GM19328 (cell line): ENCODE measurements around the gene MAPRE3.

Experiments
- ATAC-seq: cut with Tn5 transposase; IDR thresholded peaks from one replicate; pipeline ENCODE4 v1.9.1; 2021; ENCODE audit warnings: mild to moderate bottlenecking, moderate library complexity; ENCODE audit not compliant: unreplicated experiment

The MAPRE3 gene

GRCh38 chr2:26982102-26982742 lies 11.8 kb downstream of the MAPRE3 start:
- ATAC-seq, result no peak

- ATAC-seq, result no peak
These were observed 13.3 kb downstream of the MAPRE3 start for GRCh38 chr2:26983746-26984145.

GRCh38 chr2:26985807-26986206 lies 15.4 kb downstream of the MAPRE3 start:
- ATAC-seq, result no peak

- ATAC-seq, result no peak
These were observed 16.1 kb downstream of the MAPRE3 start for GRCh38 chr2:26986576-26986975.

GRCh38 chr2:26988058-26988860 lies 17.8 kb downstream of the MAPRE3 start:
- ATAC-seq, result no peak

GRCh38 chr2:26989156-26989555 lies 18.7 kb downstream of the MAPRE3 start:
- ATAC-seq, result no peak

GRCh38 chr2:26991717-26992116 lies 21.3 kb downstream of the MAPRE3 start:
- no peak for ATAC-seq

GRCh38 chr2:26993768-26994167 lies 23.3 kb downstream of the MAPRE3 start:
- no peak for ATAC-seq

GRCh38 chr2:26994983-26995382 lies 24.5 kb downstream of the MAPRE3 start:
- no peak for ATAC-seq

GRCh38 chr2:26997394-26997793 lies 27.0 kb downstream of the MAPRE3 start:
- ATAC-seq, result no peak

- ATAC-seq, result no peak
These were observed 27.9 kb downstream of the MAPRE3 start for GRCh38 chr2:26998323-26998722.

- ATAC-seq, result no peak
These were observed 29.8 kb downstream of the MAPRE3 start for GRCh38 chr2:27000228-27000627.

- no peak for ATAC-seq
These were observed 30.6 kb downstream of the MAPRE3 start for GRCh38 chr2:27000995-27001394.

GRCh38 chr2:27001950-27002349 lies 31.5 kb downstream of the MAPRE3 start:
- no peak for ATAC-seq

GRCh38 chr2:27003007-27003406 lies 32.6 kb downstream of the MAPRE3 start:
- ATAC-seq, result no peak

- no peak for ATAC-seq
These were observed 33.4 kb downstream of the MAPRE3 start for GRCh38 chr2:27003857-27004256.

- ATAC-seq, result no peak
These were observed 36.4 kb downstream of the MAPRE3 start for GRCh38 chr2:27006602-27007415.

GRCh38 chr2:27007416-27008374 lies 37.3 kb downstream of the MAPRE3 start:
- ATAC-seq, result no peak

GRCh38 chr2:27008678-27009077 lies 38.2 kb downstream of the MAPRE3 start:
- no peak for ATAC-seq

- no peak for ATAC-seq
These were observed 38.6 kb downstream of the MAPRE3 start for GRCh38 chr2:27009083-27009482.
